PC-9 (cell line): ENCODE results near the gene AMOTL1. TPM values are rescaled to one million over a fixed set of nuclear protein-coding genes. Genes with fewer than 3 reads are reported as not detected.
A peak's percentile ranks its signal among the peaks of the same experiment; 100 is the strongest.

Experiments used
- BruUV-seq: library from RNA; stranded (reverse); fragments of 400-500 nt; replicated peaks from 2 replicates; lab custom pipeline; 2021; lab: Mats Ljungman, UMichigan
- CTCF ChIA-PET: fragments of 300-600 bp; sonication (Branson Sonifier 250); formaldehyde crosslinking; loops from one replicate; lab custom pipeline; 2022; ENCODE audit warnings: antibody characterized with exemption; lab: Charles Lee
- POLR2A ChIA-PET: fragments of 300-600 bp; sonication (Branson Sonifier 250); formaldehyde crosslinking; loops from one replicate; lab custom pipeline; 2022; ENCODE audit warnings: antibody characterized with exemption; ENCODE audit not compliant: unreplicated experiment; lab: Charles Lee
- DNase-seq, 2 experiments: peaks; one replicate each; pipeline versions ENCODE4 v3.0.0 to v3.0.0-alpha.2; 2015 to 2022; ENCODE audit warnings: mixed read lengths in 1 of 2
- H2AFZ ChIP-seq: fragments of 200-600 bp; sonication (generic); 2 replicates; pipeline ENCODE4 v1.8.1; 2017; ENCODE audit warnings: antibody characterized with exemption
- H3F3A ChIP-seq: fragments of 200-600 bp; sonication (generic); 2 replicates; pipeline ENCODE4 v1.8.1; 2017; ENCODE audit warnings: antibody characterized with exemption, mild to moderate bottlenecking, low read depth; ENCODE audit not compliant: insufficient read depth
- H3K27ac ChIP-seq: fragments of 200-600 bp; sonication (generic); 2 replicates; pipeline ENCODE4 v1.6.1; 2016; ENCODE audit warnings: mixed run types
- H3K27me3 ChIP-seq: fragments of 200-600 bp; sonication (generic); 2 replicates; pipeline ENCODE4 v1.6.1; 2016; ENCODE audit warnings: low read depth, mixed run types; ENCODE audit not compliant: insufficient read depth
- H3K36me3 ChIP-seq: fragments of 200-600 bp; sonication (generic); 2 replicates; pipeline ENCODE4 v1.6.1; 2016; ENCODE audit warnings: low read depth, mixed run types
- H3K4me1 ChIP-seq: fragments of 200-600 bp; sonication (generic); replicated peaks from 2 replicates; pipeline ENCODE4 v1.6.1; 2016; ENCODE audit warnings: mixed run types; ENCODE audit not compliant: insufficient read depth
- H3K4me2 ChIP-seq: fragments of 200-600 bp; sonication (generic); 2 replicates; pipeline ENCODE4 v1.6.1; 2017; ENCODE audit warnings: mixed run types
- H3K4me3 ChIP-seq: fragments of 200-600 bp; sonication (generic); 2 replicates; pipeline ENCODE4 v1.6.1; 2016; ENCODE audit warnings: mixed run types
- H3K79me2 ChIP-seq: fragments of 200-600 bp; sonication (generic); 2 replicates; pipeline ENCODE4 v1.6.1; 2017; ENCODE audit warnings: low read depth, mixed run types
- H3K9me2 ChIP-seq: fragments of 200-600 bp; sonication (generic); 2 replicates; pipeline ENCODE4 v1.8.1; 2017; ENCODE audit warnings: mild to moderate bottlenecking; ENCODE audit not compliant: insufficient read depth
- H3K9me3 ChIP-seq: fragments of 200-600 bp; sonication (generic); 2 replicates; pipeline ENCODE4 v1.8.1; 2016; ENCODE audit warnings: low read depth; ENCODE audit not compliant: insufficient read depth
- H4K20me1 ChIP-seq: fragments of 200-600 bp; sonication (generic); 2 replicates; pipeline ENCODE4 v1.8.1; 2017; ENCODE audit not compliant: insufficient read depth
- EZH2 ChIP-seq: fragments of 200-600 bp; sonication (generic); IDR thresholded peaks from 2 replicates; pipeline ENCODE4 v1.8.0; 2017; ENCODE audit warnings: antibody characterized with exemption, low read depth
- intact Hi-C: fragments of 100-400 bp; cut with micrococcal nuclease; formaldehyde crosslinking; loops from one replicate; pipeline ENCODE4 v1.10.0; 2022; ENCODE audit not compliant: unreplicated experiment
- total RNA-seq: library from RNA; stranded (reverse); gene quantifications from 2 replicates; pipeline ENCODE4 v1.2.3, GENCODE V29; 2021
- TF ChIP-seq, protein P1 (sequence below): fragments of 200-600 bp; sonication (generic); conservative IDR thresholded peaks from 2 replicates; pipeline ENCODE4 v1.6.1; 2017; ENCODE audit warnings: mixed run types, antibody characterized with exemption, mild to moderate bottlenecking, moderate library complexity

The AMOTL1 gene
- total RNA-seq, 1 experiment from 2014 or later: 60.5 TPM

GRCh38 chr11:94787801-94788200 is 19.6 kb downstream of the AMOTL1 start:
- Histone ChIP-seq H3K4me2 (0 out of 2 replicates have a peak overlapping the region, but pooled peaks have one; percentile 5), H4K20me1 (peaks cover 45% of the 10 kb centered on the region), H3K9me2 (no peaks in the 10 kb centered on the region), H3K27me3 (no peaks in the 10 kb centered on the region), H2AFZ (no peak overlapping the region), H3F3A (peaks cover 52% of the 10 kb centered on the region), H3K9me3 (no peaks in the 10 kb centered on the region), H3K27ac (peak overlapping the region; percentile 21), H3K79me2 (peaks cover 99% of the 10 kb centered on the region), H3K4me1 (peaks cover 77% of the 10 kb centered on the region), H3K4me3 (no peak overlapping the region), H3K36me3 (peaks cover 13% of the 10 kb centered on the region)
- POLR2A ChIA-PET: no interaction called here
- BruUV-seq: no TSS peak
- intact Hi-C loops: no loop called here
- TF ChIP-seq, protein P1, sequence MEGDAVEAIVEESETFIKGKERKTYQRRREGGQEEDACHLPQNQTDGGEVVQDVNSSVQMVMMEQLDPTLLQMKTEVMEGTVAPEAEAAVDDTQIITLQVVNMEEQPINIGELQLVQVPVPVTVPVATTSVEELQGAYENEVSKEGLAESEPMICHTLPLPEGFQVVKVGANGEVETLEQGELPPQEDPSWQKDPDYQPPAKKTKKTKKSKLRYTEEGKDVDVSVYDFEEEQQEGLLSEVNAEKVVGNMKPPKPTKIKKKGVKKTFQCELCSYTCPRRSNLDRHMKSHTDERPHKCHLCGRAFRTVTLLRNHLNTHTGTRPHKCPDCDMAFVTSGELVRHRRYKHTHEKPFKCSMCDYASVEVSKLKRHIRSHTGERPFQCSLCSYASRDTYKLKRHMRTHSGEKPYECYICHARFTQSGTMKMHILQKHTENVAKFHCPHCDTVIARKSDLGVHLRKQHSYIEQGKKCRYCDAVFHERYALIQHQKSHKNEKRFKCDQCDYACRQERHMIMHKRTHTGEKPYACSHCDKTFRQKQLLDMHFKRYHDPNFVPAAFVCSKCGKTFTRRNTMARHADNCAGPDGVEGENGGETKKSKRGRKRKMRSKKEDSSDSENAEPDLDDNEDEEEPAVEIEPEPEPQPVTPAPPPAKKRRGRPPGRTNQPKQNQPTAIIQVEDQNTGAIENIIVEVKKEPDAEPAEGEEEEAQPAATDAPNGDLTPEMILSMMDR: no peak
- no peak for TF ChIP-seq EZH2
- CTCF ChIA-PET: no interaction called here
- DNase-seq: no peak

DNA sequence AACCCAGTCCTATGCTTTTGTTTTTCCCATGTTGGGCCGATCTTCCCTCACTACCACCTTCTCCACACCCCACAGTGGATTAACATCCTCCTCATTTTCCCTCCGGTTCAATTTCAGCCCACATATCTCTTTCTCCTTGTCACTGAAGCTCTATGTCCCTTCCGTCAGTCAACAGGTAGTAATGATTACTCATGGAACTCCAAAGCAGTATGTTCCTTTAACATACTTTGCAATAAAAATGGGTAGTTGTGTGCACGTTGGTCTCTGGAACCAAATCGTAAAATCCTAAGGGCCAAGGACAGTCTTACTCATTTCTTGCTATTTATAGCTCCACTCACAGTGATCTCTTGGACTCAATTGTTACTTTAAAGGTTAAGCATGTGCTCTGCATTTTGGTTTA is 20.2 kb downstream of the AMOTL1 start:
- Histone ChIP-seq H3K27me3 (no peaks in the 10 kb centered on the region), H3K27ac (peak overlapping the region; percentile 21), H3F3A (peaks cover 57% of the 10 kb centered on the region), H3K4me2 (0 out of 2 replicates have a peak overlapping the region, but pooled peaks have one; percentile 10), H3K4me1 (peaks cover 77% of the 10 kb centered on the region), H2AFZ (no peak overlapping the region), H3K9me2 (no peaks in the 10 kb centered on the region), H4K20me1 (peaks cover 41% of the 10 kb centered on the region), H3K4me3 (no peak overlapping the region), H3K36me3 (peaks cover 13% of the 10 kb centered on the region), H3K9me3 (no peaks in the 10 kb centered on the region), H3K79me2 (peaks cover 99% of the 10 kb centered on the region)
- no TSS peak for BruUV-seq
- CTCF ChIA-PET: interaction anchor here (0.6 kb wide), 1 partner anchor 60 kb away, joined by 3 read pairs; no protein-coding TSS in a partner anchor
- TF ChIP-seq EZH2: no peak
- TF ChIP-seq, protein P1: no peak
- intact Hi-C loops: no loop called here
- POLR2A ChIA-PET: interaction anchor here (0.5 to 0.8 kb wide), 2 partner anchors 110 to 1546 kb away, joined by 3 to 8 read pairs; no protein-coding TSS in a partner anchor
- no peak for DNase-seq

DNA sequence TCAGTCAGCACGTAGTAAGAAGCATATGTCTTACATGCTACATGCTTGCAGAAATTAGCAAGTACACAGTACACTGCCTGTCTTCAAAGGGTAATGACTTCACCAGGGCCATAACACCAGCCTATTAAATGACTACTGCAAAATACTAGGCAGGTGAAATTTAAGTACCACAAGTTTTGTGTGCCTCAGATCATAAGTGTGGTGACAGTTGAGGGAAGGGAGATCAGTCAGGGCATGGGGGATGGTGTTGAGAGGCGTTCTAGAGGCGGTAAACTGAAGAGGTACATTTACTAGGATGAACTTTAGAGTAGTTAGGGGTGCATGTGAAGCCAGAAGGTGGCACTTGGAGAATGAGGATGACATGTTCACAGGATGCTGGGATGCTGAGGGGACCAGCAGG is 22.0 kb downstream of the AMOTL1 start:
- TF ChIP-seq EZH2: no peak
- TF ChIP-seq, protein P1: no peak
- no peaks in the 10 kb centered on the region for H3K27me3 ChIP-seq
- intact Hi-C loops: no loop called here
- peaks cover 10% of the 10 kb centered on the region for H3K36me3 ChIP-seq
- no peak overlapping the region for H2AFZ ChIP-seq
- peaks cover 35% of the 10 kb centered on the region; the same call in 1 of the 2 replicates for H4K20me1 ChIP-seq
- H3K4me2 ChIP-seq: peak overlapping the region; percentile 8; the same call in 1 of the 2 replicates
- CTCF ChIA-PET: interaction anchor here (0.5 kb wide), 1 partner anchor 653 kb away, joined by 9 read pairs; no protein-coding TSS in a partner anchor
- H3K9me2 ChIP-seq: no peaks in the 10 kb centered on the region
- H3F3A ChIP-seq: peaks cover 65% of the 10 kb centered on the region
- peaks cover 80% of the 10 kb centered on the region for H3K4me1 ChIP-seq
- H3K4me3 ChIP-seq: no peak overlapping the region
- no peak for DNase-seq
- POLR2A ChIA-PET: no interaction called here
- H3K9me3 ChIP-seq: no peaks in the 10 kb centered on the region
- H3K79me2 ChIP-seq: peaks cover 98% of the 10 kb centered on the region
- no TSS peak for BruUV-seq
- H3K27ac ChIP-seq: peak overlapping the region; percentile 25
